Smooth muscle cell (in vitro differentiated cells): ENCODE measurements around the gene JARID2. TPM values are rescaled to one million over a fixed set of nuclear protein-coding genes. Genes with fewer than 3 reads are reported as not detected.

Experiments used
- DNase-seq: peaks from one replicate; lab custom pipeline; 2025; ENCODE audit not compliant: unreplicated experiment; lab: John Stamatoyannopoulos, UW
- H2AFZ ChIP-seq: fragments of 200-600 bp; sonication (generic); 2 replicates; pipeline ENCODE4 v1.6.0; 2016; ENCODE audit warnings: antibody characterized with exemption, low read depth, mild to moderate bottlenecking
- H3F3A ChIP-seq: fragments of 200-600 bp; sonication (generic); 2 replicates; pipeline ENCODE4 v1.6.0; 2017; ENCODE audit warnings: antibody characterized with exemption, low read depth
- H3K27ac ChIP-seq: fragments of 200-600 bp; sonication (generic); 2 replicates; pipeline ENCODE4 v1.5.1; 2016; ENCODE audit warnings: low read depth, mild to moderate bottlenecking
- H3K27me3 ChIP-seq: fragments of 200-600 bp; sonication (generic); 2 replicates; pipeline ENCODE4 v1.6.1; 2016; ENCODE audit warnings: low read depth, mild to moderate bottlenecking
- H3K36me3 ChIP-seq: fragments of 200-600 bp; sonication (generic); 2 replicates; pipeline ENCODE4 v1.5.1; 2016; ENCODE audit warnings: low read depth
- H3K4me1 ChIP-seq: fragments of 200-600 bp; sonication (generic); 2 replicates; pipeline ENCODE4 v1.5.1; 2016; ENCODE audit warnings: low read depth
- H3K4me2 ChIP-seq: fragments of 200-600 bp; sonication (generic); 2 replicates; pipeline ENCODE4 v1.6.0; 2016; ENCODE audit warnings: mild to moderate bottlenecking
- H3K4me3 ChIP-seq: fragments of 200-600 bp; sonication (generic); 2 replicates; pipeline ENCODE4 v1.5.1; 2016; ENCODE audit warnings: mild to moderate bottlenecking
- H3K79me2 ChIP-seq: fragments of 200-600 bp; sonication (generic); 2 replicates; pipeline ENCODE4 v1.6.0; 2016; ENCODE audit warnings: low read depth, mild to moderate bottlenecking
- H3K9ac ChIP-seq: fragments of 200-600 bp; sonication (generic); 2 replicates; pipeline ENCODE4 v1.6.0; 2016; ENCODE audit warnings: low read depth
- H3K9me3 ChIP-seq: fragments of 200-600 bp; sonication (generic); replicated peaks from 2 replicates; pipeline ENCODE4 v1.5.1; 2016; ENCODE audit warnings: low read depth
- H4K20me1 ChIP-seq: fragments of 200-600 bp; sonication (generic); 2 replicates; pipeline ENCODE4 v1.6.0; 2016; ENCODE audit warnings: low read depth
- CTCF ChIP-seq: fragments of 200-600 bp; sonication (generic); IDR thresholded peaks from 2 replicates; pipeline ENCODE4 v1.5.1; 2017; ENCODE audit warnings: borderline replicate concordance, mild to moderate bottlenecking, antibody characterized with exemption; ENCODE audit not compliant: insufficient read depth, poor library complexity, severe bottlenecking
- WGBS: methylation state at CpG from one replicate; pipeline ENCODE4 v1.1.7; 2016; ENCODE audit warnings: low lambda C conversion rate; 5-methylcytosine and 5-hydroxymethylcytosine counted together
- polyA plus RNA-seq: library from polyadenylated mRNA; unstranded; fragments of >200 nt; fragmentation: Nextera tagmentation; extraction: Ambion mirVana; gene quantifications from 2 replicates; pipeline ENCODE4 v1.2.1, GENCODE V29; 2016
- total RNA-seq: library from RNA; depleted of rRNA; stranded (reverse); fragments of >200 nt; gene quantifications from 2 replicates; pipeline ENCODE4 v1.2.3, GENCODE V29; 2014

JARID2 gene
- total and polyA plus RNA-seq, 2 experiments from 2014 or later: 5.2 to 10.2 TPM

- Histone ChIP-seq H3F3A (no peaks in the 10 kb centered on the region), H3K9me3 (no peaks in the 10 kb centered on the region), H3K4me3 (no peak overlapping the region), H3K27me3 (no peaks in the 10 kb centered on the region), H3K4me2 (no peak overlapping the region), H3K9ac (no peak overlapping the region), H2AFZ (no peak overlapping the region), H3K4me1 (no peaks in the 10 kb centered on the region), H3K36me3 (no peaks in the 10 kb centered on the region), H4K20me1 (peaks cover 71% of the 10 kb centered on the region), H3K79me2 (no peaks in the 10 kb centered on the region), H3K27ac (no peak overlapping the region)
- 91% methylated on average over 14 of the region's 14 CpGs for WGBS
- no peak for TF ChIP-seq CTCF
- DNase-seq: no peak
Observed at GRCh38 chr6:15507746-15508145, 261.9 kb downstream of the JARID2 start.

GRCh38 chr6:15508441-15508871 lies 262.6 kb downstream of the JARID2 start:
- H3F3A ChIP-seq: no peaks in the 10 kb centered on the region
- H3K4me1 ChIP-seq: no peaks in the 10 kb centered on the region
- H3K4me3 ChIP-seq: no peak overlapping the region
- H4K20me1 ChIP-seq: peaks cover 65% of the 10 kb centered on the region
- TF ChIP-seq CTCF: no peak
- no peaks in the 10 kb centered on the region for H3K9me3 ChIP-seq
- H2AFZ ChIP-seq: no peak overlapping the region
- no peak for DNase-seq
- H3K27me3 ChIP-seq: no peaks in the 10 kb centered on the region
- H3K36me3 ChIP-seq: no peaks in the 10 kb centered on the region
- no peaks in the 10 kb centered on the region for H3K79me2 ChIP-seq
- no peak overlapping the region for H3K27ac ChIP-seq
- WGBS: 87% methylated on average over 6 of the region's 6 CpGs
- no peak overlapping the region for H3K4me2 ChIP-seq
- H3K9ac ChIP-seq: no peak overlapping the region

GRCh38 chr6:15508931-15509330 lies 263.1 kb downstream of the JARID2 start:
- Histone ChIP-seq H3K4me3 (no peak overlapping the region), H4K20me1 (peaks cover 60% of the 10 kb centered on the region), H3K9ac (no peak overlapping the region), H3K27ac (no peak overlapping the region), H3K79me2 (no peaks in the 10 kb centered on the region), H3K4me1 (no peaks in the 10 kb centered on the region), H3K4me2 (no peak overlapping the region), H2AFZ (no peak overlapping the region), H3K27me3 (no peaks in the 10 kb centered on the region), H3F3A (no peaks in the 10 kb centered on the region), H3K9me3 (no peaks in the 10 kb centered on the region), H3K36me3 (no peaks in the 10 kb centered on the region)
- 78% methylated on average over 15 of the region's 15 CpGs for WGBS
- no peak for DNase-seq
- TF ChIP-seq CTCF: no peak

- peaks cover 55% of the 10 kb centered on the region for H4K20me1 ChIP-seq
- H3K4me1 ChIP-seq: no peaks in the 10 kb centered on the region
- H3K4me2 ChIP-seq: no peak overlapping the region
- no peak for TF ChIP-seq CTCF
- H3K9me3 ChIP-seq: no peaks in the 10 kb centered on the region
- no peak overlapping the region for H2AFZ ChIP-seq
- no peak overlapping the region for H3K4me3 ChIP-seq
- DNase-seq: no peak
- H3F3A ChIP-seq: no peaks in the 10 kb centered on the region
- H3K36me3 ChIP-seq: no peaks in the 10 kb centered on the region
- H3K9ac ChIP-seq: no peak overlapping the region
- H3K27ac ChIP-seq: no peak overlapping the region
- H3K27me3 ChIP-seq: no peaks in the 10 kb centered on the region
- WGBS: 71% methylated on average over 13 of the region's 13 CpGs
- H3K79me2 ChIP-seq: no peaks in the 10 kb centered on the region
Observed at GRCh38 chr6:15509335-15509933, 263.6 kb downstream of the JARID2 start.
